ENCODE results near the gene HERC5.
"Not testable (repeated sequence)": the region's sequence is repeated elsewhere in the genome, so short reads cannot be mapped to it uniquely, and the experiment has no call there.

Gene HERC5

GRCh38 chr4:88422403-88422802, 34.5 kb upstream of the HERC5 start:
- DNase-seq = no peak
- H3K4me3 ChIP-seq (ENCODE audit: low read length) = no peak overlapping the region
- H3K9ac ChIP-seq (ENCODE audit: low read length) = no peak overlapping the region
- no peaks in the 10 kb centered on the region; the same call in 1 of the 2 replicates for H3K36me3 ChIP-seq (replicated peaks; ENCODE audit: insufficient read depth, low read length)
- peaks cover 10% of the 10 kb centered on the region for H3K4me1 ChIP-seq (ENCODE audit: low read length)
- H3K9me2 ChIP-seq (replicated peaks; ENCODE audit: insufficient read depth, low read length) = no peaks in the 10 kb centered on the region
- no peak overlapping the region for H3K27ac ChIP-seq (ENCODE audit: low read length)
- no peaks in the 10 kb centered on the region for H3K79me2 ChIP-seq (ENCODE audit: low read length)
- no peaks in the 10 kb centered on the region for H3K27me3 ChIP-seq (replicated peaks; ENCODE audit: insufficient read depth, low read length)
- H4K20me1 ChIP-seq (ENCODE audit: insufficient read depth, low read length) = no peaks in the 10 kb centered on the region
- H3K9me3 ChIP-seq (replicated peaks; ENCODE audit: insufficient read depth, low read length) = no peaks in the 10 kb centered on the region
- H3K4me2 ChIP-seq (ENCODE audit: low read depth, low read length) = no peak overlapping the region
- H2AFZ ChIP-seq (ENCODE audit: low read length) = no peak overlapping the region
- H3F3A ChIP-seq (ENCODE audit: insufficient read depth, low read length) = no peaks in the 10 kb centered on the region
- TF ChIP-seq EZH2phosphoT487 (IDR thresholded peaks at IDR 0.05; ENCODE audit: low read length) (no peak), EZH2 (optimal IDR thresholded peaks at IDR 0.05; ENCODE audit: low read depth, low read length) (no peak), CTCF (IDR thresholded peaks at IDR 0.05; ENCODE audit: low read length) (no peak)

GRCh38 chr4:88429401-88429800, 27.5 kb upstream of the HERC5 start:
- no peak overlapping the region for H3K9ac ChIP-seq (ENCODE audit: low read length)
- H3K27ac ChIP-seq (ENCODE audit: low read length) = no peak overlapping the region
- H3K9me3 ChIP-seq (replicated peaks; ENCODE audit: insufficient read depth, low read length) = no peaks in the 10 kb centered on the region
- H3K36me3 ChIP-seq (replicated peaks; ENCODE audit: insufficient read depth, low read length) = no peaks in the 10 kb centered on the region; the same call in 1 of the 2 replicates
- no peaks in the 10 kb centered on the region for H3K4me1 ChIP-seq (ENCODE audit: low read length)
- no peak overlapping the region for H3K4me3 ChIP-seq (ENCODE audit: low read length)
- no peak overlapping the region for H3K4me2 ChIP-seq (ENCODE audit: low read depth, low read length)
- H3K79me2 ChIP-seq (ENCODE audit: low read length) = no peaks in the 10 kb centered on the region
- H3F3A ChIP-seq (ENCODE audit: insufficient read depth, low read length) = no peaks in the 10 kb centered on the region
- H3K9me2 ChIP-seq (replicated peaks; ENCODE audit: insufficient read depth, low read length) = no peaks in the 10 kb centered on the region
- TF ChIP-seq EZH2 (optimal IDR thresholded peaks at IDR 0.05; ENCODE audit: low read depth, low read length) (no peak), CTCF (IDR thresholded peaks at IDR 0.05; ENCODE audit: low read length) (no peak), EZH2phosphoT487 (IDR thresholded peaks at IDR 0.05; ENCODE audit: low read length) (no peak)
- no peak for DNase-seq
- H2AFZ ChIP-seq (ENCODE audit: low read length) = no peak overlapping the region
- H3K27me3 ChIP-seq (replicated peaks; ENCODE audit: insufficient read depth, low read length) = no peaks in the 10 kb centered on the region
- no peaks in the 10 kb centered on the region for H4K20me1 ChIP-seq (ENCODE audit: insufficient read depth, low read length)

DNA sequence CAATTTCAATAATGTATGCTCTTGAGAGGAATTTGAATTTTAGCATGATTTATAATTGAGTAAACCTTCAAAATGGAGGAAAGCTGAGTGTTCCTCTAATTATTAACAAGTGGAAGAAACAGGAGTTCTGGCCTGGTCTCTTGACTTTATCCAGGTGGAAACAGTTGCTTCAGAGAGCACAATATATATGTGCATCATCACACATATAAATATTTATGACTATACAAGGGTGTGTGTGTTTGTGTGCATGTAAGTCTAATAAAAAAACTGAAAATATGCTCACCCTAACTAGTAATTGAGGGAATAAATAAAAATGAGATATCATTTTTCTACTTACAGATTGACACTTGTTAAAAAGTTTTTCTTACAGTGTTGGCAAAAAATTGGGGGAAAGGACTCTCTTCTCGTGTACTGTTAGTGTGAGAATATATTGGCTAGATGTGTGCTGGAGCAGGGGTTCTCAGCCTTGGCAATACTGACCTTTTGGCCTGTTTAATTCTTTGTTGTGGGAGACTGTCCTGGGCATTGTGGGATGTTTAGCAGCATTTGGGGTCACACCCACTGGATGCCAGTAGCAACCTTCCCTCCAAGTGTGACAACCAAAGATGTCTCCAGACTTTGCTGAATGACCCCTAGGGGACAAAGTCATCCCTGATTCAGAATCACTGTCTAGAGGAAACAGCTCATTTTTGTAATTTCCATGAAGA, 20.8 kb upstream of the HERC5 start:
- TF ChIP-seq EZH2phosphoT487 (IDR thresholded peaks at IDR 0.05; ENCODE audit: low read length) = no peak

GRCh38 chr4:88437873-88438272, 19.0 kb upstream of the HERC5 start:
- not testable (repeated sequence) for H3K27me3 ChIP-seq (replicated peaks; ENCODE audit: insufficient read depth, low read length); H3K79me2 ChIP-seq (ENCODE audit: low read length); H3K4me1 ChIP-seq (ENCODE audit: low read length); H2AFZ ChIP-seq (ENCODE audit: low read length); H3K27ac ChIP-seq (ENCODE audit: low read length); DNase-seq; H3K9me2 ChIP-seq (replicated peaks; ENCODE audit: insufficient read depth, low read length); H3K36me3 ChIP-seq (replicated peaks; ENCODE audit: insufficient read depth, low read length); H3K4me3 ChIP-seq (ENCODE audit: low read length); H4K20me1 ChIP-seq (ENCODE audit: insufficient read depth, low read length); H3F3A ChIP-seq (ENCODE audit: insufficient read depth, low read length); H3K9ac ChIP-seq (ENCODE audit: low read length); H3K9me3 ChIP-seq (replicated peaks; ENCODE audit: insufficient read depth, low read length); H3K4me2 ChIP-seq (ENCODE audit: low read depth, low read length)

More for the DNA sequence above, 20.8 kb upstream of the HERC5 start:
- H3F3A ChIP-seq (ENCODE audit: insufficient read depth, low read length) = no peaks in the 10 kb centered on the region
- H4K20me1 ChIP-seq (ENCODE audit: insufficient read depth, low read length) = no peaks in the 10 kb centered on the region
- no peaks in the 10 kb centered on the region for H3K9me2 ChIP-seq (replicated peaks; ENCODE audit: insufficient read depth, low read length)
- H3K36me3 ChIP-seq (replicated peaks; ENCODE audit: insufficient read depth, low read length) = no peaks in the 10 kb centered on the region
- no peaks in the 10 kb centered on the region for H3K27me3 ChIP-seq (replicated peaks; ENCODE audit: insufficient read depth, low read length)
- H3K4me2 ChIP-seq (ENCODE audit: low read depth, low read length) = no peak overlapping the region
- DNase-seq = no peak
- no peaks in the 10 kb centered on the region for H3K9me3 ChIP-seq (replicated peaks; ENCODE audit: insufficient read depth, low read length)
- no peak overlapping the region for H3K4me3 ChIP-seq (ENCODE audit: low read length)
- H3K4me1 ChIP-seq (ENCODE audit: low read length) = no peaks in the 10 kb centered on the region
- no peak overlapping the region for H3K27ac ChIP-seq (ENCODE audit: low read length)
- H2AFZ ChIP-seq (ENCODE audit: low read length) = no peak overlapping the region
- H3K79me2 ChIP-seq (ENCODE audit: low read length) = no peaks in the 10 kb centered on the region
- no peak overlapping the region for H3K9ac ChIP-seq (ENCODE audit: low read length)
